ENCODE results near the gene PNLDC1.
"Not testable (repeated sequence)": the region's sequence is repeated elsewhere in the genome, so short reads cannot be mapped to it uniquely, and the experiment has no call there.

DNA sequence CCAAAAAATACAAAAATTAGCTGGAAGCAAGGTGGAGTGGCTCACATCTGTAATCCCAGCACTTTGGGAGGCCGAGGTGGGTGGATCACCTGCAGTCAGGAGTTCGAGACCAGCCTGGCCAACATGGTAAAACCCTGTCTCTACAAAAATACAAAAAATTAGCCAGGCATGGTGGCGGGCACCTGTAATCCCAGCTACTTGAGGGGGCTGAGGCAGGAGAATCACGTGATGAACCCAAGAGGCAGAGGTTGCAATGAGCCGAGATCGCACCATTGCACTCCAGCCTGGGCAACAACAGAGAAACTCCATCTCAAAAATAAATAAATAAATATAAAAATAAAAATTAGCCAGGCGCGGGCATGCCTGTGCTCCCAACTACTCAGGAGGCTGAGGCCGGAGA is 24.6 kb downstream of the PNLDC1 start:
- TF ChIP-seq CTCF (conservative IDR thresholded peaks at IDR 0.05; ENCODE audit: low read length); EZH2phosphoT487 (IDR thresholded peaks at IDR 0.05; ENCODE audit: borderline replicate concordance): not testable (repeated sequence)

Measured in Loucy (cell line).